Measurements from ENCODE around the gene DNAJB11. TPM values are rescaled to one million over a fixed set of nuclear protein-coding genes. Genes with fewer than 3 reads are reported as not detected.
"Not testable (repeated sequence)": the region's sequence is repeated elsewhere in the genome, so short reads cannot be mapped to it uniquely, and the experiment has no call there.

Gene DNAJB11
- total RNA-seq, 1 donor from 2014 or later, result 43.1 TPM

DNA sequence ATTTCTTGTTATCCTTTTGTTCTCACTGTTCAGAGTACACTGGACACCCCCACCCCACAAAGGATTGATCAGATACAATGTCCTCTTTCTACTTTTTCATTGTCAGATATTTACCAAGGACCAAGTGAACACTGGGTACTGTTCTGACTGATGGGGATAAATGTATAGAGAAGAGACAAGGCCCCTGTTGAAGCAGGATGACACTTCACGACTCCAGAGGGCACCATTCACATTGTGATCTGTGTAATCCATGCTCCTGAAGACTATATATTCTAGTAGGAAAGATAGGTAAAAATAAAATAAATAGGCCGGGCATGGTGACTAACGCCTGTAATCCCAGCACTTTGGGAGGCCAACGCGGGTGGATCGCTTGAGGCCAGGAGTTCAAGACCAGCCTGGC, 19.1 kb upstream of the DNAJB11 start:
- DNase-seq (ENCODE audit: low spot score), result no peak

DNA sequence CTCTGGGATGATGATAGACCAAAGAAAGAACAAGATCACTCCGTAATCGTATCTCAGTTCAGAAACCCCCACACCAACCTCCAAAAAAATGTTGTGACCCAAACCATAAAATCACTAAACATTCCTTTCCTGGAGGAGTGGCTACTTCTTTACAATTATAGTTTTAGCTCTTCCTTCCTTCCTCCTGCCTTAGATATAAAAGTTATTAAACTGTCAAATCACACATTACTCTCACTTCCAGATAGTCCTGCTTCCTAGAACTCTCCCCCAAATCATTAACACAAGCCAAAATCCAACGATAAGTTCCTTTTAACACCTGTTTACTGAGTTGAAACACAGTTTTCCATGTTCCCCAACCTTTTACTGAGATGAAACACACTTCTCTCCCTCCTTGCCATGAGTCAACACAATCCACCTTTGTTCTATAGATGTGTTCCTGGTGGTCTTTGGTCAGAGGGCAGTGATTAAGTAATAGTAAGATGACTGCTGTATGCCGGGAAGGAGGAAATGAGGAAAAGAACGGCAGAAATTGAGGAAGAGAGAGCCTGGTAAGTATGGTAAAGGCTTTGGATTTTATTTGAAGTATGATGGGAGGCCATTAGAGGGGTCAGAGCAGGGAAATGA, 18.0 kb upstream of the DNAJB11 start:
- DNase-seq (ENCODE audit: low spot score), result no peak

DNA sequence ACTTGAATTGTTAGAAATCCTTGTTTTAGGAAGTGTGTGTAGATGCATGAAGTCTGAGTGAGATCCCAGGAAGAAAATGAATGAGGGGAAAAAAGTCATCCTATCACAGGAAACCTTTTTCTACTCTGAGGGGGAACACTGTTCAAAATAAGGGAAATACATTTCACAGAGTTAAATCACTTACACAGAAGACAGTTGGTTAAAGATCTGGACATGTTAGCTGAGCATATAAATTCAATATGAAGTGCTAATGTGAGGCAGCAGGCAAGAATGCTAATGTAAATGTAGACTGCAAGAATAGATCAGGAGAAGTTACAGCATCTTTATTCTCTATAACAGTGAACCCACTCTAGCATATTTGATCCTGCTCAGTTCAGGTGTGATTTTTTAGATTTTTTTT, 5.9 kb upstream of the DNAJB11 start:
- DNase-seq (ENCODE audit: low spot score), result no peak

DNA sequence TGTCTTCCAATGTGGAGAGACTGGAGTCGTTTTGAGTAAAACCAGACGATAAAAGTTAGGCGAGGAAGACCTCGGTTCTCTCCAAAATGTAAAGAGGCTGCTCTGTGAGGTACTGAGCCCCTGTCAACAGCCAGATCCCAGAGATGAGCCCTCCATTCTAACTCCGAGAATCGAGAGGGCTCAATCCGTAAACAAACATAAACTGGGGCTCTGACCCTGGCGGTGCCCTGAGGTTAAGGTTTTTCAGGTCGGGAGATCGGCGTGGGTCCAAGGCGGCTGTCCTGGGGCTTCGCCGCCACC, 3.8 kb upstream of the DNAJB11 start:
- DNase-seq (ENCODE audit: low spot score), result no peak

DNA sequence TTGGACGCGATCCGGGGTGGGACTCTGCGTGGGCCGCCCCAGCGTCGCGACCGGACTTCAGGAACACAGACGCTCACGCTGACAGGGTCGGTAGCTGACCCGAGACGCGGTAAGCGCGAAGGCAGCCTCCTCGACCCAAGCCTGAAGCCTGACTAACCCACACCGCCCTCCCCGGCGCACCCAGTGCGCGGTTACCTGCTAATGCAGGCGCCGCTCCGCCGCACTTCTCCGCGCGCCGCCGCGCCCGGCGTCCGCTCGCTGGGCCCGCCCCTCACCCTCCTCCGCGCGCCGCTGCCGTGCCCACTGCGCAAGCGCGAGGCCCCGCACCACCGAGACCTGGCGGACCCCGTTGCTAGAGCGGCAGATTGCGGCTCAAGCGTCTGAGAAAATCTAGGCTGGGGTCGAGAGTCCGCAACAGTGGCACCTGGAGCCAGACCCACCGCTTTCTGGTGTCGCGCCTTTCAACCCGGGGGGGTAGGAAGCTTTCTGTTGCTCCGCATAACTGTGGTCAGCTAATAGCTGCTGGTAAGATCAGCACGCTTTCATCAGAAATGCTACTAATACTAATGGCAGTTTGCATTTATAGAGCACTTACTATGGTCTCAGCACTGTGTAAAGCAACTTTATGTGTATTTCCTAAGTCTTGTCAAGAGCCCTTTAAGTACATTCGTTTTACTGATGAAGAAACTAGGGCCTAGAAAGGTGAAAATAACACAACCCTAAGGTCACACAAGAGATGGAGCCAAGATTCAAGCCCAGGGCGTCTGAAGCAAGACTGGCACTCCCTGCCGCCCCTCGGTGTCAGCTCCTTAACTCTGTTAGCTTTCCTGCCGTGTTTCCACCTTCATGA, 3.2 kb upstream of the DNAJB11 start, which contains the start of gene TBCCD1:
Gene TBCCD1, minus strand, starts transcription at position 268 of the 850 bp plus-strand sequence. CDS start 3,010 bp downstream, outside the sequence.
- peak; percentile 90 for DNase-seq (ENCODE audit: low spot score)

DNA sequence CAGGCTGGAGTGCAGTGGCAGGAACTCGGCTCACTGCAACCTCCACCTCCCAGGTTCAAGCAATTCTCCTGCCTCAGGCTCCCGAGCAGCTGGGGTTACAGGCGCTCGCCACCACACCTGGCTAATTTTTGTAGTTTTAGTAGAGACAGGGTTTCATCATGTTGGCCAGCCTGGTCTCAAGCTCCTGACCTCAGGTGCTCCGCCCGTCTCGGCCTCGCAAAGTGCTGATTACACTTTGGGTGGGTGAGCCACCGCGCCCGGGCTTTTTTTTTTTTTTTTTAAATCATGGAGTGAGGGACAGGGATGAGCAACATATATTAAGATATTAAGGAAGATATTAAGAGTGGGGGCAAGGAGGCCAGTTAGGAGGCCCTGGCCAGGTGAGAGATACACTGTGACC, 1.2 kb upstream of the DNAJB11 start:
- DNase-seq (ENCODE audit: low spot score), result not testable (repeated sequence)

DNA sequence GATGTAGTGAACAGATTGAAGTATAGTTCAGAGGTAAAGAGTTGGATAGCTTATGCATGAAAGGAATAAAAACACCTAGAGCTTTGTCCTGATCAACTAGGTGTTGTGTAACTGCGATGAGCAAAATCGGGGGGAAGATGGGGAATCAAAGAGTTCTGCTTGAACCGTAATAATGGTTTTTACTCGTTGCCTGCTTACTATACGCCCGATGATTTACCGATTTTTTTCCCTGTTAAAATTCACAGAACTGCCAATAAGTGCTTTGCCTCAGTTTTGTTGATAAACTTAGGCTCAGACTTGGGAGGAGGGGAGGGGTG, 783 bp upstream of the DNAJB11 start:
- no peak for DNase-seq (ENCODE audit: low spot score)

DNA sequence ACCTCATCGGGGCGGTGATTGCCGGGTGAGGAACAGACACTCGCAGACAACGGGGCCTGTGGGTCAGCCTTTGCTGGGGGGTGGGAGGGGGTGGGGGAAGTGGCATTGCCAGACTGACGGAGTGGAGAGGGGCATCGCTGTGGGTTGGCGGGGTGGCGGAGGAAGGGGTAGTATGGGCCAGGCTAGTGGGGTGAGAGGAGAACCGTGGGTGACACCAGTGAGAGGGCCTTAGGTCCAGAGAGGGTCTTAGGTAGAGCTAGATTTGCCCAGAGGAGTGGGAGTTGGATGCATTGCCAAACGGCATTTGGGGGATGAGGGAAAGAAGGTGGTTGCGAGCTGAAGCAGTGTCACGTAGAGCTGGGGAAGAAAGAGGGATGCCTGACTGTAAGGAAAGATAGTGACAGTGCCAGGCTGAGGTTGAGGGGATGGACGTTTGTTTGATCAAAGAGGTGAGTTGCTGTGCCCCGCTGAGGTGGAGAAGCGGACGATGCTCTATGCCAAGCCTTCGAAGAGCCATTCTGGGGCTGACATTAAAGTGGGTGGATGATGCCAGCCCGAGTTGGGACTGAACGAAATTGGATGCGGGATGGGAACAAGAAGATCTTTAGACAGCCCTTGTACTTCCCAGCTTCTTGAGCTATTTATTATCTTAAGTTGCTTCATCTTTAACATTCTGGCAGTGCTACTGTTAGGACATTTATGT, 572 bp downstream of the DNAJB11 start:
- no peak for DNase-seq (ENCODE audit: low spot score)

DNA sequence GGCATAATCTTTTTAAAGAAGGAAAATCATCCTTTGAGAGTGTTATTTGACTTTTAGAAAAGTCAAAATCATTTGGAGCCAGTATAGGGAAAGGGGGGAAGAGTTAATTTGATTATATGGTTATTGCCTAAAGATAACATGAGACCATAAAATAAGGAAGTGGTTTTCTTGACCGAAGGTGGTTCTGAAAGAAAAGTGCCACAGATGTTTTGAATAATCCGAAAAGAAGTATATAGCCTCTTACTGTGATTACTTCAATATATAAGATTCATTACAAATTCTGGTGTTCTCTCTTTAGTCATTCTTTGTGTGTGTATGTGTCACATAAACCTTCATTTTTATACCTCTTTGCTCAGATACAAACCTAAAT, 1.1 kb downstream of the DNAJB11 start:
- no peak for DNase-seq (ENCODE audit: low spot score)

DNA sequence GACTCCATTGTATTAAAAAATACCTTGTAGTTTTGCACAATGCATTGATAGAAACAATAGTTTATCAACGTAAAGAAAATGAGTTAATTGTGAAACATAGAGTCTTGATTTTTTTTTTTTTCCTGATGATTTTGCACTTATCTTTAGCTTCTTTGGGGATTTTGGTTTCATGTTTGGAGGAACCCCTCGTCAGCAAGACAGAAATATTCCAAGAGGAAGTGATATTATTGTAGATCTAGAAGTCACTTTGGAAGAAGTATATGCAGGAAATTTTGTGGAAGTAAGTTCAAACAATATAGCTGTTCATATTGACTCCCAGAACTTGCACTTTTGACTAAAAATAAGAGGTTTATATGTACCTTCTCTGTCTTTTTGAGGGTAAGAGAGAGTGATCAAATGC, 7.0 kb downstream of the DNAJB11 start:
- DNase-seq (ENCODE audit: low spot score), result no peak

DNA sequence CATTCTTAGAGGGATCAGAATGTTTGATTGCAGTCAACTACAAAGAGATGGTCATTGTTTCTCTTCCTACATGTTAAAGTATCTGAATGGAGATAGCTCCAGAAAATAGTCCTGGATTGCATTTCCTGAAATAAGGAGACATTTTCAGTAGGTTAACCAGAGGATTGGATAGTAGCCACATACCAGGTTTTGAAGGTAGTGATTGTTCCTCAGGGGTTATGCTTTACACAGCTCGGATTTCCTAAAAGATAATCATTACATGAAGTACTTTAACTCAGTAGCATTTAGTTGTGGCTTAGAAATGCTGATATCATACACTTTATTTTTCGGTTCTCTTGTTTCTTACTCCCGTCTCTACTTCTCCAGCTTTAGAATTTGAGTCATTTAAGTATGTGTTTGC, 10.3 kb downstream of the DNAJB11 start:
- DNase-seq (ENCODE audit: low spot score), result no peak

DNA sequence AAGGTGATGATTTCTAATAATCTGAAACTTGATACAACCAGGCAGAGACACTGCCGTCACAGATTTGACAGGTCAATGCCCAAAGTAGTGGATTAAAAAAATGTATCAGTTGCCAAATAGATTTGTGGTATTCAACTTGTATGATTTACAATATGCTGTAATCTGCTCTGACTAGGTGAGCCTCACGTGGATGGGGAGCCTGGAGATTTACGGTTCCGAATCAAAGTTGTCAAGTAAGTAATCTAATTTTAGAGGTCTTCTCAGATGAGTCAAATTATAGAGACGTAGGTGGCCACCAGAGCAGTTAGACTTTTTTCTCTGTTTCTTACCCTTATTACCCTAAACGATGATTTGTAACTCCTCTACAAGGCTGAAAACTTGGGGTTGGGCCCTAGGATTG, 12.0 kb downstream of the DNAJB11 start:
- no peak for DNase-seq (ENCODE audit: low spot score)

DNA sequence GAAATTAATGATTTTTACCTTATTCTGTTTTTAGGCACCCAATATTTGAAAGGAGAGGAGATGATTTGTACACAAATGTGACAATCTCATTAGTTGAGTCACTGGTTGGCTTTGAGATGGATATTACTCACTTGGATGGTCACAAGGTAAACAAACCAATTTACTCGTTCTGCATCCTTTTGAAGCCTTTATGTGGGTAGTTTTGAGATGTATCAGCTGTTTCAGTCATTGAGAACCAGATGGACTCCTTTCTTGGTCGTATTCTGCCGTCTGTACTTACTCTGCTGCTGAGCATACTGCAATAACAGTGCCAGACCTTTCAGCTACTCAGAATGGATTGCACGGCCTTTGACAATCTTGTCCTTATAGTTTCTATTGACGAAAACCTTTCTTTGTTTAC, 13.3 kb downstream of the DNAJB11 start:
- no peak for DNase-seq (ENCODE audit: low spot score)

DNA sequence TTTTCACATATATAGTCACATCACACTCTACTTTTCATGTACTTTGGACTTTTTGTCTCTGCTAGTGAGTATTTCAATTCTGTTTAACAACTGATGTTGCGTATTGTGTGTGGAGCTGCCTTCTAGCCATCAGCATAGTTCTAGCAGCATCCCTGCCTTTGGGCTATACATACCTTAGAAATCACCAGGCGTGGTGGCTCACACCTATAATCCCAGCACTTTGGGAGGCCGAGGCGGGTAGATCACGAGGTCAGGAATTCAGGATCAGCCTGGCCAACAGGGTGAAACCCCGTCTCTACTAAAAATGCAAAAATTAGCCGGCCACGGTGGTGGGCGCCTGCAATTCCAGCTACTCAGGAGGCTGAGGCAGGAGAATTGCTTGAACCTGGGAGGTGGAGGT, 15.7 kb downstream of the DNAJB11 start:
- not testable (repeated sequence) for DNase-seq (ENCODE audit: low spot score)

DNA sequence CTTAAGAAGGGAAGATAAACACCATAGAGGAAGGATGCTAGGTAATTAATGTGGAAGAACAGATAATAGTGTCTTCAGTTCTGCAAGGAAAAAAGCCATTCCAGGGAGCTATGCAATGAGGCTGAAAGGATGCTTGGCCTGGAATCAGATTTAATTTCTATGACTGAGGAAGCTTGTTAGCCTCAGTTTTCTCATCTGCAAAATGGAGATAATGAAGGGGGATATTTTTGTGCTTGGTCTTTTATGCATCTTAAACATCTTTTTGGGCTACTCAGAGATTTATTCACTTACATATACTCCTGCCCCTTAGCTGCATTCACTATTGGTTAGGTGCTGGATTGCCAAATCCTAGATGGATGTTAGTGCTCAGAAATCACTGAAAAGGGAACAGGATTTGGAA, 16.7 kb downstream of the DNAJB11 start:
- DNase-seq (ENCODE audit: low spot score), result no peak

DNA sequence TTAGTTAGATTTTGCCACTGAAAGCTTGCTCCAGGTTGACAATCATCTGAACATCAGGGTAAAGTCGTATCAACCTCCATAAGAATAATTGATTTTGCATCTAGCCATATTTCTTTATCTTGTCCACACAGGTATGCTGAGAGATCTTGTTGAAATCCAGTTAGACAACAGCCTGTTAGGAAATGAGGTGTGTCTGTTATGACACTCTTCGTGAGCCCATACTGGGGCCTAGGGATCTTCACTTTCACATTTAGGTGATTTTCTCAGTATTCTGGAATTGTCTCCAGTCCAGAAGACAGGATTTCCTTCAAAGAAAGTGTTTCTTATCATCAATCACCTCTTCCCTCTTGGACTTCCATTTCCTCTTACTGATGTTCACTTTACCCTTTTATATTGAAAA, 18.1 kb downstream of the DNAJB11 start:
- DNase-seq (ENCODE audit: low spot score), result peak; percentile 13

DNA sequence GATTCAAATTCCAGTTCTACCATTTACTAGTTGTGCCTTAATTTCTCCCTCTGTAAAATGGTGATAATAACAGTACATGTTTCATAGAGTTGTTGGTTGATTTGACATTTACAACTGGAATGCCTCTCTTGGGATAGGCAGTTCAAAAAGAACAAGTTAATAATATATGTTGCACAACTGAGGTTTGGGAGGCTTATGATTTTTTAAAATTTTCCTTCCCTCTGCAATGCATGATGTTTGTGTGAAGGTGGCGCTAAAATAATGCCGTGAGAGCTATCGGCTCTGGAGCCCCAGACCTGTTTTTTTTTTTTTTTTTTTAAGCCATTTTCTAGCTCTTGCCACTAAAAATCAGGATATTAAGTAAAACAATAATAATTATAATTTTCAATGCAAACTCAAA, 18.6 kb downstream of the DNAJB11 start:
- no peak for DNase-seq (ENCODE audit: low spot score)

DNA sequence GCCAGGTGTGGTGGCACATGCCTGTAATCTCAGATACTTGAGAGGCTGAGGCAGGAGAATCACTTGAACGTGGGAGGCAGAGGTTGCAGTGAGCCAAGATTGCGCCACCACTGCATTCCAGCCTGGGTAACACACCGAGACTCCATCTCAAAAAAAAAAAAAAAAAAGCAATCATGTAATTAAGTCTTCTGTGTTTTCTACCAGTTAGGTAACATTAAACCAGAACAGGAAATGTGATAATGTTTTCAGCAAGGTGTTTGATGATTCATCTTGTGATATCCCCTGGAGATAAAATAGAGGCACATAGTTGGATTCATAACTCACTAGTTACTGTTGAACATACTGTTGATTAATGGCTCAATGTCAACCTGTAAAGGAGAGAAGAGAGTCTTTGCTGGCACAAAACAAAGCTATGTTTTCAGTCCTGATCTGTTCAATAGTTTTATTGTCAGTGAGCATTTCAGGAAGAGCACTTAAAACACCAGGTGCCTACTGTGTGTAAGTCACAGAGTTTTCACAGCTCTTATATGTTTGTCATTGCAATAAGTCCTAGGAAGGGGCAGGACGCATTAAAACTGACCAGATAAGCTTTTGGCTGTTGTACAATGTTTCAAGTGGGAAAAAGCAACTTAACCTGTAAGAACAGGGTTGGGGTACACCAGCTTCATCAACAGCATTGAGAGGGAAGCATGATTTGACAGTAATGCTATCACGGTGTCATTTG, 19.5 kb downstream of the DNAJB11 start:
- peak; percentile 11 for DNase-seq (ENCODE audit: low spot score)

DNA sequence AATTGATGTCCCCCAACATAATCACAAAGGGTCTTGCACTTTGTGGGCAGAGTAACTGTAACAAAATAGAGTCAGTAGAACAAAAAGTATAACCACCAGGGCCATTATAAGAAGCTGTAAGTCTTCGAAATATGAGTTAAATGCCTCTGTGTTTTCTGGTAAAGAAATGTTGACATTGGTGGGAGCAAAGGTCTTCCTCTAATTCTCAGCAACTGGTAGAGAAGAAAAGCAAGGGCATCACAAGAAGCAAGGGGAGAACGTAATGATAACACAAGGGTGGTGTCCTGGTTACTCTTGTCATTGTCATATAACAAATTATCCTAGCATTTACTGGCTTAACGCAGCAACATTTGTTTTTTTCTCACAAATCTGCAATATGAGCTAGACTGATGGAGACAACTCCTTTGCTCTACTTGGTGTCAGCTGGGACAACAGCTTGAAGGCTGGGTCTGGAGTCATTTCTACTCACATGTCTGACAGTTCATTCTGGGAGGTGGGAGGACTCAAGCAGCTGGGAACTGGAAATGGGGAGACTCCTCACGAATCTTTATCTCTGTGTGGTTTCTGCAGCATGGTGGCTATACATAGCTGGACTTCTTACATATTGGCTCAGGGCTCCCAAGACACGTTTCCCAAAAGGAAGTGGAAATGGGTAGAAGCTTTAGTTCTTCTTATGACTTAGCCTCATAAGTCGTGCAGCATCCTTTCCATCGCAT, 20.2 kb downstream of the DNAJB11 start:
- no peak for DNase-seq (ENCODE audit: low spot score)

DNA sequence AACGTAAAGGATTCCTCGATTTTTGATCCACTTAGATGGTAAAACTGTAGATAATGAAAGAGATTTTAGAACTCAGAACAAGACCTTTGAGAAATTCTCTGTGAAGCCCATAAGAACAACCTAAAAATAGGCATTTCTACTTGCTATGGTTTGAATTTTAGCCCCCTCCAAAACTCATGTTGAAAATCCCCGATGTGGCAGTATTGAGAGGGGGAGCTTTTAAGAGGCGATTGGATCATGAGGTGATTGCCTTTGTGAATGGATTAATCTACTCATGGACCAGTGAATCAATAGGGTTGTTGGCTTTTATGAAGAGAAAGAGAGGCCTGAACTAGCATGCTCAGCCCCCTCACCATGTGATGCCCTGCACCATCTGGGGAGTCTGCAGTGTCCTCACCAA, 22.2 kb downstream of the DNAJB11 start:
- no peak for DNase-seq (ENCODE audit: low spot score)

DNA sequence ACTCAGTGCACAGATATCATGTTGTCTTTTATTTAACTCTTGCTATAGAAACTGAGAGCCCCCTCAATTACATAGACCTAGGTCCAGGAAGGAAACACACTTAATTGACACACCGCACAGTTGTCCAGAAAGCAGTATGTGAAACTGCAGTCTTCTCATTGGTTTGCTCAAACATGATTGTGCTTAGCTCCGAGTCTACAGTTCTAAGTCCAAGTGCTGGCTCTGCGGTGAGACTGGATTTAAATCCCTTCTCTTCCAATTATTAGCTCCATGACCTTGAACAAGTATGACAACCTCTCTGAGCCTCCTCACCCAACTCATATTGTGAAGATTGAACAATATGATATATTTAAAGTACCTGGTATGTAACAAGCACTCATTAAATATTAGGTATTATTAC, 23.3 kb downstream of the DNAJB11 start:
- DNase-seq (ENCODE audit: low spot score), result no peak
